Endothelial cell of umbilical vein (primary cell): ENCODE measurements around the gene WDFY2.

Source experiments
- EZH2 ChIP-seq: IDR thresholded peaks from 2 replicates; pipeline ENCODE4 v1.6.1; 2012; ENCODE audit warnings: borderline replicate concordance, low read depth, mild to moderate bottlenecking, moderate library complexity, low read length, inconsistent platforms; ENCODE audit not compliant: severe bottlenecking
- GATA2 ChIP-seq: IDR thresholded peaks from 2 replicates; pipeline ENCODE4 v1.7.0; 2011; ENCODE audit warnings: low read depth, mild to moderate bottlenecking, moderate library complexity, mixed read lengths, low read length; ENCODE audit not compliant: insufficient read length, insufficient read depth
- MYC ChIP-seq: IDR thresholded peaks from one replicate; pipeline ENCODE4 v1.6.1; 2011; ENCODE audit warnings: mild to moderate bottlenecking, low read depth, low read length
- POLR2A ChIP-seq: IDR thresholded peaks from 2 replicates; pipeline ENCODE4 v1.6.1; 2012; ENCODE audit warnings: low read depth, mild to moderate bottlenecking, control low read depth, low read length
- POLR2AphosphoS5 ChIP-seq: IDR thresholded peaks from 2 replicates; pipeline ENCODE4 v1.6.1; 2012; ENCODE audit warnings: low read depth, mild to moderate bottlenecking, control low read depth, low read length, moderate library complexity; ENCODE audit not compliant: insufficient read depth
- TF ChIP-seq, protein P1 (sequence below), 2 donors: IDR thresholded peaks; 1 replicate in 1 of 2; 2 replicates in 1 of 2; pipeline ENCODE4 v1.5.1; 2011; ENCODE audit warnings: low read length in 2 of 2, mild to moderate bottlenecking in 2 of 2, moderate library complexity in 2 of 2, control low read depth in 1 of 2, inconsistent platforms in 1 of 2, low read depth in 1 of 2; ENCODE audit not compliant: insufficient read depth in 1 of 2; ENCODE audit errors: extremely low read depth in 1 of 2
- TF ChIP-seq, protein P2 (sequence below): IDR thresholded peaks from 2 replicates; pipeline ENCODE4 v1.6.1; 2011; ENCODE audit not compliant: insufficient read depth, insufficient read length

DNA sequence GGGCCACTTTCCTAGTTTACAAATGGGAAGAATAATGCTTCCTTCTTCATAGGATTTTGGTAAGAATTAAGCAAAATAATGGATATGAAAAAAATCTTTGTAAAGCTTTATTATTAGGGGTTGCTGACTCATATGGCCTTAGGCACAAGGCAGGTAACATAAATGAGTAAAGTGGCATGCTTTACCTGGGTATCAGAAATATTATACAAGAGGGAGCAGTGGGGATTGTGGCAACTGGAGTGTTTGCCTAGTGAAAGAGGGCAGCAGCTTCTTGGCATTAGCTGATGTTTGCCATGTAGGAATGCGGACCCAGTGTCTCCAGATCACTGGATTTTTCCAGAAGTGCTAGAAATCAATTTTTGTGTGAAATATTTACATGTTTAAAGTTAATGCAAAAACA is 19.5 kb downstream of the WDFY2 start:
- TF ChIP-seq, protein P1, sequence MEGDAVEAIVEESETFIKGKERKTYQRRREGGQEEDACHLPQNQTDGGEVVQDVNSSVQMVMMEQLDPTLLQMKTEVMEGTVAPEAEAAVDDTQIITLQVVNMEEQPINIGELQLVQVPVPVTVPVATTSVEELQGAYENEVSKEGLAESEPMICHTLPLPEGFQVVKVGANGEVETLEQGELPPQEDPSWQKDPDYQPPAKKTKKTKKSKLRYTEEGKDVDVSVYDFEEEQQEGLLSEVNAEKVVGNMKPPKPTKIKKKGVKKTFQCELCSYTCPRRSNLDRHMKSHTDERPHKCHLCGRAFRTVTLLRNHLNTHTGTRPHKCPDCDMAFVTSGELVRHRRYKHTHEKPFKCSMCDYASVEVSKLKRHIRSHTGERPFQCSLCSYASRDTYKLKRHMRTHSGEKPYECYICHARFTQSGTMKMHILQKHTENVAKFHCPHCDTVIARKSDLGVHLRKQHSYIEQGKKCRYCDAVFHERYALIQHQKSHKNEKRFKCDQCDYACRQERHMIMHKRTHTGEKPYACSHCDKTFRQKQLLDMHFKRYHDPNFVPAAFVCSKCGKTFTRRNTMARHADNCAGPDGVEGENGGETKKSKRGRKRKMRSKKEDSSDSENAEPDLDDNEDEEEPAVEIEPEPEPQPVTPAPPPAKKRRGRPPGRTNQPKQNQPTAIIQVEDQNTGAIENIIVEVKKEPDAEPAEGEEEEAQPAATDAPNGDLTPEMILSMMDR (IDR thresholded peaks at IDR 0.05; ENCODE audit: extremely low read depth in 1 of 2, insufficient read depth in 1 of 2, low read depth in 1 of 2, low read length in 2 of 2), result no peak
- TF ChIP-seq EZH2 (no peak), POLR2A (no peak), MYC (no peak), POLR2AphosphoS5 (no peak), GATA2 (no peak)
- TF ChIP-seq, protein P2, sequence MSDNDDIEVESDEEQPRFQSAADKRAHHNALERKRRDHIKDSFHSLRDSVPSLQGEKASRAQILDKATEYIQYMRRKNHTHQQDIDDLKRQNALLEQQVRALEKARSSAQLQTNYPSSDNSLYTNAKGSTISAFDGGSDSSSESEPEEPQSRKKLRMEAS, result no peak
